ENCODE data around the gene FARP1. TPM values are rescaled to one million over a fixed set of nuclear protein-coding genes. Genes with fewer than 3 reads are reported as not detected.

The FARP1 gene
- polyA plus RNA-seq, 2 of the 4 experiments (the other 2 are of a cell fraction) = 9.4 to 13.0 TPM

DNA sequence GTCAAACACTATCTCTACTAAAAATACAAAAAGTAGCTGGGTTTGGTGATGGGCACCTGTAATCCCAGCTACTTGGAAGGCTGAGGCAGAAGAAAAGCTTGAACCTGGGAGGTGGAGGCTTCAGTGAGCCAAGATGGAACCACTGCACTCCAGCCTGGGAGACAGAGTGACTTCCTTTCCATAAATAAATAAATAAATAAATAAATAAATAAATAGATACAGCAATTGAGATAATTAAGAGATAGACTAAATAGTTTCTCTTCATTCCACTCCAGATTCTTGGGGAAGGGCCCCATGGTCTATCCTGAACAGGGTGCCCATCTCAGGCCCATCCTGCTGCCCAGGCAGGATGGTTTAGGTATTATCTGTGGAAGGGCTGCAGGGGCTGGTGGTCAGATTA, 24.0 kb upstream of the FARP1 start:
- no peak for DNase-seq (ENCODE audit: low read depth in 1 of 2, low spot score in 1 of 2)
- Histone ChIP-seq H3K27ac (no peak overlapping the region), H3K4me2 (no peak overlapping the region), H3K9me3 (no peaks in the 10 kb centered on the region), H3K4me3 (no peak overlapping the region), H3K4me1 (no peaks in the 10 kb centered on the region)
- no peak for ATAC-seq
- FAIRE-seq = no peak
- CTCF ChIA-PET = interaction anchor here (1.6 to 2.9 kb wide), 2 partner anchors 10 to 85 kb away, joined by 4 to 10 read pairs; no protein-coding TSS in a partner anchor
- POLR2A ChIA-PET = no interaction called here
- TF ChIP-seq NFE2L2 (conservative IDR thresholded peaks at IDR 0.05; ENCODE audit: low read length) = no peak
- no peak for TF ChIP-seq BHLHE40 (IDR thresholded peaks at IDR 0.05; ENCODE audit: low read depth, low read length)
- TF ChIP-seq HOXB13 (CRISPR knock-in tag; IDR thresholded peaks at IDR 0.05; ENCODE audit: low read depth) = no peak
- no peak for TF ChIP-seq HDAC2 (IDR thresholded peaks at IDR 0.05)
- TF ChIP-seq, protein P1, sequence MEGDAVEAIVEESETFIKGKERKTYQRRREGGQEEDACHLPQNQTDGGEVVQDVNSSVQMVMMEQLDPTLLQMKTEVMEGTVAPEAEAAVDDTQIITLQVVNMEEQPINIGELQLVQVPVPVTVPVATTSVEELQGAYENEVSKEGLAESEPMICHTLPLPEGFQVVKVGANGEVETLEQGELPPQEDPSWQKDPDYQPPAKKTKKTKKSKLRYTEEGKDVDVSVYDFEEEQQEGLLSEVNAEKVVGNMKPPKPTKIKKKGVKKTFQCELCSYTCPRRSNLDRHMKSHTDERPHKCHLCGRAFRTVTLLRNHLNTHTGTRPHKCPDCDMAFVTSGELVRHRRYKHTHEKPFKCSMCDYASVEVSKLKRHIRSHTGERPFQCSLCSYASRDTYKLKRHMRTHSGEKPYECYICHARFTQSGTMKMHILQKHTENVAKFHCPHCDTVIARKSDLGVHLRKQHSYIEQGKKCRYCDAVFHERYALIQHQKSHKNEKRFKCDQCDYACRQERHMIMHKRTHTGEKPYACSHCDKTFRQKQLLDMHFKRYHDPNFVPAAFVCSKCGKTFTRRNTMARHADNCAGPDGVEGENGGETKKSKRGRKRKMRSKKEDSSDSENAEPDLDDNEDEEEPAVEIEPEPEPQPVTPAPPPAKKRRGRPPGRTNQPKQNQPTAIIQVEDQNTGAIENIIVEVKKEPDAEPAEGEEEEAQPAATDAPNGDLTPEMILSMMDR (IDR thresholded peaks at IDR 0.05) = no peak
- TF ChIP-seq FOXS1 (CRISPR knock-in tag; IDR thresholded peaks at IDR 0.05) = no peak
- TF ChIP-seq FOSL2 (IDR thresholded peaks at IDR 0.05) = no peak
- TF ChIP-seq FOSL2 (CRISPR knock-in tag; IDR thresholded peaks at IDR 0.05) = no peak
- TF ChIP-seq FOSB (CRISPR knock-in tag; IDR thresholded peaks at IDR 0.05) = no peak
- no peak for TF ChIP-seq JUN (IDR thresholded peaks at IDR 0.05)
- no peak for TF ChIP-seq PHF8 (IDR thresholded peaks at IDR 0.05; ENCODE audit: borderline replicate concordance, low read depth)
- TF ChIP-seq ZC3H11A (IDR thresholded peaks at IDR 0.05) = no peak
- TF ChIP-seq, protein P2, sequence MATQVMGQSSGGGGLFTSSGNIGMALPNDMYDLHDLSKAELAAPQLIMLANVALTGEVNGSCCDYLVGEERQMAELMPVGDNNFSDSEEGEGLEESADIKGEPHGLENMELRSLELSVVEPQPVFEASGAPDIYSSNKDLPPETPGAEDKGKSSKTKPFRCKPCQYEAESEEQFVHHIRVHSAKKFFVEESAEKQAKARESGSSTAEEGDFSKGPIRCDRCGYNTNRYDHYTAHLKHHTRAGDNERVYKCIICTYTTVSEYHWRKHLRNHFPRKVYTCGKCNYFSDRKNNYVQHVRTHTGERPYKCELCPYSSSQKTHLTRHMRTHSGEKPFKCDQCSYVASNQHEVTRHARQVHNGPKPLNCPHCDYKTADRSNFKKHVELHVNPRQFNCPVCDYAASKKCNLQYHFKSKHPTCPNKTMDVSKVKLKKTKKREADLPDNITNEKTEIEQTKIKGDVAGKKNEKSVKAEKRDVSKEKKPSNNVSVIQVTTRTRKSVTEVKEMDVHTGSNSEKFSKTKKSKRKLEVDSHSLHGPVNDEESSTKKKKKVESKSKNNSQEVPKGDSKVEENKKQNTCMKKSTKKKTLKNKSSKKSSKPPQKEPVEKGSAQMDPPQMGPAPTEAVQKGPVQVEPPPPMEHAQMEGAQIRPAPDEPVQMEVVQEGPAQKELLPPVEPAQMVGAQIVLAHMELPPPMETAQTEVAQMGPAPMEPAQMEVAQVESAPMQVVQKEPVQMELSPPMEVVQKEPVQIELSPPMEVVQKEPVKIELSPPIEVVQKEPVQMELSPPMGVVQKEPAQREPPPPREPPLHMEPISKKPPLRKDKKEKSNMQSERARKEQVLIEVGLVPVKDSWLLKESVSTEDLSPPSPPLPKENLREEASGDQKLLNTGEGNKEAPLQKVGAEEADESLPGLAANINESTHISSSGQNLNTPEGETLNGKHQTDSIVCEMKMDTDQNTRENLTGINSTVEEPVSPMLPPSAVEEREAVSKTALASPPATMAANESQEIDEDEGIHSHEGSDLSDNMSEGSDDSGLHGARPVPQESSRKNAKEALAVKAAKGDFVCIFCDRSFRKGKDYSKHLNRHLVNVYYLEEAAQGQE (IDR thresholded peaks at IDR 0.05) = no peak
- no peak for TF ChIP-seq HOXA7 (CRISPR knock-in tag; IDR thresholded peaks at IDR 0.05)
- TF ChIP-seq MAZ (IDR thresholded peaks at IDR 0.05; ENCODE audit: borderline replicate concordance, low read depth, low read length) = no peak
- no peak for TF ChIP-seq POLR2AphosphoS2 (conservative IDR thresholded peaks at IDR 0.05; ENCODE audit: low read length)
- TF ChIP-seq KDM5A (IDR thresholded peaks at IDR 0.05) = no peak
- no peak for TF ChIP-seq MAFK (IDR thresholded peaks at IDR 0.05; ENCODE audit: partially characterized antibody)
- no peak for TF ChIP-seq MYC (IDR thresholded peaks at IDR 0.05; ENCODE audit: borderline replicate concordance, low read length)
- no peak for TF ChIP-seq RFX5 (IDR thresholded peaks at IDR 0.05)
- TF ChIP-seq CBX2 (IDR thresholded peaks at IDR 0.05; ENCODE audit: borderline replicate concordance, low read depth) = no peak

GRCh38 chr13:98123176-98123575, 19.7 kb upstream of the FARP1 start:
- ChIA-PET CTCF (no interaction called here), POLR2A (no interaction called here)
- 13% methylated on average over 1 of the region's 1 CpG for WGBS (ENCODE audit: missing lambda C conversion rate)
- ATAC-seq (no peak), FAIRE-seq (no peak), DNase-seq (ENCODE audit: low read depth in 1 of 2, low spot score in 1 of 2) (no peak)
- no peak overlapping the region for H3K4me3 ChIP-seq
- H3K27ac ChIP-seq = no peak overlapping the region
- no peaks in the 10 kb centered on the region for H3K9me3 ChIP-seq
- no peak overlapping the region for H3K4me2 ChIP-seq
- no peaks in the 10 kb centered on the region for H3K4me1 ChIP-seq
- TF ChIP-seq NFE2L2 (conservative IDR thresholded peaks at IDR 0.05; ENCODE audit: low read length) (no peak), ATOH8 (CRISPR knock-in tag; IDR thresholded peaks at IDR 0.05; ENCODE audit: low read depth) (no peak), ZFP36 (IDR thresholded peaks at IDR 0.05; ENCODE audit: borderline replicate concordance, partially characterized antibody) (no peak), FOSL2 (IDR thresholded peaks at IDR 0.05) (no peak), FOSL2 (CRISPR knock-in tag; IDR thresholded peaks at IDR 0.05) (no peak), HDAC2 (IDR thresholded peaks at IDR 0.05) (no peak)
- TF ChIP-seq, protein P1 (IDR thresholded peaks at IDR 0.05) = no peak

All from A549 (cell line).